ENCODE data around the gene TIMP3. TPM values are rescaled to one million over a fixed set of nuclear protein-coding genes. Genes with fewer than 3 reads are reported as not detected.

TIMP3 gene
- total RNA-seq, 1 experiment from 2014 or later = 14.1 TPM

GRCh38 chr22:32800158-32800882, 1.2 kb upstream of the TIMP3 start:
- DNase-seq (ENCODE audit: low spot score) = no peak
- ChIA-PET CTCF (no interaction called here), POLR2A (ENCODE audit: low non-redundant PET) (interaction anchor here (0.6 kb wide), 1 partner anchor 19 kb away, joined by 24 read pairs; no protein-coding TSS in a partner anchor)
- Histone ChIP-seq H3K4me3 (ENCODE audit: low read depth, low read length, poor library complexity, severe bottlenecking) (no peak overlapping the region), H3K9me3 (ENCODE audit: low read depth, low read length, poor library complexity, severe bottlenecking) (no peaks in the 10 kb centered on the region), H3K27ac (ENCODE audit: low read depth, low read length, poor library complexity, severe bottlenecking) (no peak overlapping the region), H3K4me1 (ENCODE audit: insufficient read depth, low read length, poor library complexity, severe bottlenecking) (no peaks in the 10 kb centered on the region), H3K27me3 (replicated peaks; ENCODE audit: insufficient read depth, low read depth, low read length, poor library complexity) (peaks cover 55% of the 10 kb centered on the region), H3K36me3 (ENCODE audit: insufficient read depth, low read length, poor library complexity, severe bottlenecking) (no peaks in the 10 kb centered on the region)
- no TSS peak for BruUV-seq (replicated peaks)
- TF ChIP-seq CTCF (conservative IDR thresholded peaks at IDR 0.05; ENCODE audit: low read depth, low read length) (no peak), EZH2 (IDR thresholded peaks at IDR 0.05; ENCODE audit: borderline replicate concordance, low read depth, low read length, poor library complexity, severe bottlenecking) (no peak)
- intact Hi-C loops (cut with micrococcal nuclease; ENCODE audit: unreplicated experiment) = loop anchor here (5.0 kb wide), 1 partner anchor 202 kb away; no protein-coding TSS in a partner anchor

GRCh38 chr22:32800994-32801536, 440 bp upstream of the TIMP3 start:
- Histone ChIP-seq H3K4me3 (ENCODE audit: low read depth, low read length, poor library complexity, severe bottlenecking) (peak overlapping the region; percentile 52), H3K27ac (ENCODE audit: low read depth, low read length, poor library complexity, severe bottlenecking) (no peak overlapping the region), H3K27me3 (replicated peaks; ENCODE audit: insufficient read depth, low read depth, low read length, poor library complexity) (peaks cover 60% of the 10 kb centered on the region), H3K9me3 (ENCODE audit: low read depth, low read length, poor library complexity, severe bottlenecking) (no peaks in the 10 kb centered on the region), H3K36me3 (ENCODE audit: insufficient read depth, low read length, poor library complexity, severe bottlenecking) (no peaks in the 10 kb centered on the region), H3K4me1 (ENCODE audit: insufficient read depth, low read length, poor library complexity, severe bottlenecking) (no peaks in the 10 kb centered on the region)
- no peak for TF ChIP-seq EZH2 (IDR thresholded peaks at IDR 0.05; ENCODE audit: borderline replicate concordance, low read depth, low read length, poor library complexity, severe bottlenecking)
- no peak for TF ChIP-seq CTCF (conservative IDR thresholded peaks at IDR 0.05; ENCODE audit: low read depth, low read length)
- ChIA-PET POLR2A (ENCODE audit: low non-redundant PET) (no interaction called here), CTCF (no interaction called here)
- intact Hi-C loops (cut with micrococcal nuclease; ENCODE audit: unreplicated experiment) = loop anchor here (5.0 kb wide), 1 partner anchor 201 kb away; no protein-coding TSS in a partner anchor
- BruUV-seq (replicated peaks) = no TSS peak
- DNase-seq (ENCODE audit: low spot score) = no peak

- TSS peak; percentile 68 for BruUV-seq (replicated peaks)
- Histone ChIP-seq H3K27me3 (replicated peaks; ENCODE audit: insufficient read depth, low read depth, low read length, poor library complexity) (peaks cover 63% of the 10 kb centered on the region), H3K4me1 (ENCODE audit: insufficient read depth, low read length, poor library complexity, severe bottlenecking) (no peaks in the 10 kb centered on the region), H3K9me3 (ENCODE audit: low read depth, low read length, poor library complexity, severe bottlenecking) (no peaks in the 10 kb centered on the region), H3K4me3 (ENCODE audit: low read depth, low read length, poor library complexity, severe bottlenecking) (peak overlapping the region; percentile 52), H3K27ac (ENCODE audit: low read depth, low read length, poor library complexity, severe bottlenecking) (no peak overlapping the region), H3K36me3 (ENCODE audit: insufficient read depth, low read length, poor library complexity, severe bottlenecking) (no peaks in the 10 kb centered on the region)
- CTCF ChIA-PET = no interaction called here
- POLR2A ChIA-PET (ENCODE audit: low non-redundant PET) = no interaction called here
- TF ChIP-seq CTCF (conservative IDR thresholded peaks at IDR 0.05; ENCODE audit: low read depth, low read length) (no peak), EZH2 (IDR thresholded peaks at IDR 0.05; ENCODE audit: borderline replicate concordance, low read depth, low read length, poor library complexity, severe bottlenecking) (no peak)
- intact Hi-C loops (cut with micrococcal nuclease; ENCODE audit: unreplicated experiment) = loop anchor here (5.0 kb wide), 1 partner anchor 200 kb away; no protein-coding TSS in a partner anchor
- no peak for DNase-seq (ENCODE audit: low spot score)
These were observed 796 bp downstream of the TIMP3 start for GRCh38 chr22:32802237-32802765.

Data from A673 (cell line).